Stimulated activated CD8-positive, alpha-beta memory T cell treated with anti-CD3 and anti-CD28 coated beads, Interleukin-4, amount 100 ng/mL, for 24 hours (primary cell): ENCODE data around the gene RCOR1.
"Not testable (repeated sequence)": the region's sequence is repeated elsewhere in the genome, so short reads cannot be mapped to it uniquely, and the experiment has no call there.

Experiments
- DNase-seq: peaks from one replicate; pipeline ENCODE4 v3.0.0-alpha.2; 2020; ENCODE audit warnings: low read depth

The RCOR1 gene

DNA sequence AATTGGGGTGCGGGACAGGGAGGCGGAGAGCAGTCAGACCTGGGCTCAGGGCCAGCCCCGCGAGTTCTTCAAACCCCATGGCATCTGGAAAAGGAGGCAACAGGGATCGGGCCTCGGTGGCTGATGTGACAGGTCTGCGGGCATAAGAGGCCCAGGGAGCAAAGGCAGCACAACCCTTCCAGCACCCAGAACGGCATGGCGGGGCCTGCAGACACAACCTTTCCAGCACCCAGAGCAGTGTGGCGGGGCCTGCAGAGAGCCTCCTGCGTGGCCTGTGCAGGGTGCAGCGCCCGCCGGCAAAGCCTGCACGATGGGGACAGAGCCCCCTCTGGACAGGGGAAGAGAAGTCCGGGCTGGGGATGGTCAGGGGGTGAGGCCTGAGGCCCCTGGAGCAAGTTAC is 158.6 kb downstream of the RCOR1 start:
- no peak for DNase-seq

DNA sequence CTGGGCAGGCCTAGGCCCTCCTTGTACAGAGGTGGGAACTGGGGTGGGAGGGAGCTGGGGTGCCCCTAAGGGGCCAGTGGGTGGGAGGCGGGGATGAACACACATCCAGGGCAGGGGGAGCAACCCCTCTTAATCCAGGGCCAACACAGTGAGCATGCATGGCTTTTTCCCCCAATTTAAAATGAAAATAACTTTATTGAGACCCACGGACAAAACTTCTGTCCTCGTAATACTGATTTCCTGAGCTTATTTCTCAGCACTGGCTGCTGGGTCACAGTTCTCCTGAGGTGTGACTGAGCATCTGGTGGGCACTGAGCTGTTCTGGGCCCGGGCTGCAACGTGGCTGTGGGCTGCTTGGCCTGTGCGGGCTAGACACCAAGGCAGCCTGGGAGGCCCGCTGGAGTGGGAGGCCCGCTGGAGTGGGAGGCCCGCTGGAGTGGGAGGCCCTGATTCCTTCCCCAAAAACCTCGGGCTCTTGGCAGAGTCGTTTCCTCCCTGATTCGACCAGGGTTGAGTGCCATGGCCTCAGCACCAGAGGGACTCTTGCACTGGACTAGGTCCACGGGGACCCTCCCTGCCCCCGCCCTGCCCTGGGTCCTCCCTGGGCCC is 159.9 kb downstream of the RCOR1 start:
- no peak for DNase-seq

- no peak for DNase-seq
These were observed 162.2 kb downstream of the RCOR1 start for GRCh38 chr14:102754370-102755262.

GRCh38 chr14:102757646-102758045 is 165.2 kb downstream of the RCOR1 start:
- DNase-seq, result no peak

- no peak for DNase-seq
These were observed 165.6 kb downstream of the RCOR1 start for GRCh38 chr14:102758087-102758486.

GRCh38 chr14:102759456-102760187 is 167.2 kb downstream of the RCOR1 start:
- no peak for DNase-seq

DNA sequence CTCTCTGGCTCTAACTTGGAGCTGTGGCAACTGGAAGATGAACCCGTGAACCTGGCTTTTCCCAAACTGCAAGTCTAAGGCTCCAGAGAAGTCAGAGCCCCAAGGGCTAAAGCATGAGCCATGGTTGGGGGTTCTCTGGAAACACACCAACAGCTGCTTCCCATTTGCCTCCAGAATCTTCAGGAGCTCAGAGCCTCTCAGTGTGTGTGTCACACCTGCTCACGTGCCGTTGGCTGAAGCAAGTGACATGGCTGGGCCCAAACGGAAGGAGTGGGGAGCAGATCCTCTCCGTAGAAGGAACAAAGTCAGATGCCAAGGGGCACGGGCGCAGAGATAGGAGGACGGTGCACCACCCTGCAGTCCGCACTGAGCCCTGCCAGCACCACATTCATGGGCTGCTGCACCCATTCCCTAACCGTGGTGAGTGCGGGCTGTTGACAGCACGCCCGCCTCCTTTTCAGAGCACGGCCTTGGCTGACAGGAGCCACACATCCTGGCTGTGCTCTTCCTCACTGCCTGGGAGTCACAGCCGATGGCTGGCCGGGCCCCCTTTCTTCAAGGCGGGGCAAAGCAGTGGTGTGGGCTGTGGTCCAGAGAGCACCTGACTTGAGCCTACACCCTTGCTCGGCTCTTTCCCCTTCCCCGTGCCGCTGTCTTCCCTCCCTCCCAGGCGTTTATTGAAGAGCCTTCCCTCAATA is 168.2 kb downstream of the RCOR1 start:
- DNase-seq, result no peak

- DNase-seq, result no peak
These were observed 168.8 kb downstream of the RCOR1 start for GRCh38 chr14:102761206-102761605.

GRCh38 chr14:102764220-102764671 is 171.8 kb downstream of the RCOR1 start:
- DNase-seq, result no peak

GRCh38 chr14:102765770-102766169 is 173.3 kb downstream of the RCOR1 start:
- not testable (repeated sequence) for DNase-seq

- no peak for DNase-seq
These were observed 176.0 kb downstream of the RCOR1 start for GRCh38 chr14:102768223-102769048.

GRCh38 chr14:102769049-102769327 is 176.5 kb downstream of the RCOR1 start:
- DNase-seq, result no peak

GRCh38 chr14:102770147-102771123 is 178.0 kb downstream of the RCOR1 start:
- DNase-seq, result no peak

GRCh38 chr14:102771144-102771543 is 178.7 kb downstream of the RCOR1 start:
- no peak for DNase-seq

DNA sequence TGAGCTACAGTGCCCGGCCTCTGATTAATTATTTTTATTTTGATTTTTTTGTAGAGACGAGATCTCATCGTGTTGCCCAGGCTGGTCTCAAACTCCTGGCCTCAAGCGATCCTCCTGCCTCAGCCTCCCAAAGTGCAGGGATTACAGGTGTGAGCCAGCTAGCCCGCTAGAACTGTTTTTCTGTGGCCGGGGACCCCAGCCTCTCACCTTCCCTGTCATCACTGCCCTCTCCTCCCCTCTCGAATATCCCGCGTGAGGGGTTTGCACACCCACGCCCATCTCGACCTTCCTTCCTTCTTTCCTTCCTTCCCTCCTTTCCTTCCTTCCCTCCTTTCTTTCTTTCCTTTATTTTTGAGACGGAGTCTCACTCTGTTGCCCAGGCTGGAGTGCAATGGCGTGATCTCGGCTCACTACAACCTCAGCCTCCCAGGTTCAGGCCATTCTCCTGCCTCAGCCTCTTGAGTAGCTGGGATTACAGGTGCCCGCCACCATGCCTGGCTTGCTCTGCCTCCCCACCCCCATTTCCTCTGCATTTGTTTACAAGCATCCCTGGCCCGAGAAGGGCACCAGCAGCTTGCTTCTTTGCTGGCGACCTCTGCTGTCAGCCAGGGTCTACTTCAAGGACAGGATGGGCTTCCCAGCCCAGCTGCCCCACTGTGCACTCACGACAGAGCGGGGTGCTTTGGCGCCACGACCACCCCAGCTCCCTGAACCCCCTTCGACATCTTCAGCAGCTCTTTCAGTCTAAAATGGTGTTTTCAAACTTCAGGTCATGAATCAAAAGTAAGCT is 180.5 kb downstream of the RCOR1 start:
- no peak for DNase-seq

GRCh38 chr14:102774391-102775153 is 182.1 kb downstream of the RCOR1 start:
- DNase-seq, result no peak

DNA sequence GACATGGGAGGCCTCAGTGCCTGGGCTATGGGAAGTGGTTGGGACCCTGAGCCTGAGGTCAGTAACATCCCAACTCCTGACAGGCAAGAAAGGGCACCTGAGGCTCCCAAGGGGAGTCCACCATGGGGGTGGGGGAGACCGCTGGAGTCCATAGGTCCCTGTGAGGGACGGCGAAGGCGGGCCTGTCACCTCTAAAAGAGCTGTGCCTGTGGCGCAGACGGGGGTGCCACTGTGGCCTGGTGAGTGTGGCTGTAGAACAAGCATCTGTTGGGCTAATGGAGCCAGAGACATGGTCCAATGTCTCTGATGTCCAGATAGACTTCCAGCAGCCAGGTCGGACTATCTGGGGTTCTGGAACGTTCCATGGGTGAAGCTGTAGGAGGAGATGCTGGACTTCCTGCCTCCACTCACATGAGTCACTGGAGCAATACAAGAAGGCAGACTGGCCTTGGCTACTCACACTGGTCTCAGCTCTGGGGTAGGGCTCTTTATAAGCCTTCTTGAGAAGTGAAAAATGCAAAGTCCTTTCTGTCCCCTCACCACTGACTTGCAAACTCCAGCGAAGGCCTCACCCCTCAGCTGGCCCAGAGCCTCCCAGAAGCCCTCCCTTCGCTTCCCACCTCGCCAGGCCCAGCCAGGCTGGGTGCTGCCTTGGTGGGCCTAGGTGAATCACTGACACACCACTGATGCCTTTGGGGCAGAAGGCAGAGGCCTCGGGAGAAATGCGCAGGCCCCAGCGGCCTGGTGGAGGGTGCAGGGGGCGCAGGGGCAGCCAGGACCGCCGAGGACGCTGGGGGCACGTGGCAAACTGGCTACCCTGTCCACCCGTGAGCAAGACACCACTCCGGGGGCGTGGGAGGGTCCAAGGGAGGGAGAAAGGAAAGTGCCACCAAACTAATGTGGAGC is 183.7 kb downstream of the RCOR1 start:
- no peak for DNase-seq
